ENCODE results near the gene APBB2. TPM values are rescaled to one million over a fixed set of nuclear protein-coding genes. Genes with fewer than 3 reads are reported as not detected.
"Not testable (repeated sequence)": the region's sequence is repeated elsewhere in the genome, so short reads cannot be mapped to it uniquely, and the experiment has no call there.

Gene APBB2
- total RNA-seq, 2 donors from 2014 or later: 56.1 to 64.8 TPM

DNA sequence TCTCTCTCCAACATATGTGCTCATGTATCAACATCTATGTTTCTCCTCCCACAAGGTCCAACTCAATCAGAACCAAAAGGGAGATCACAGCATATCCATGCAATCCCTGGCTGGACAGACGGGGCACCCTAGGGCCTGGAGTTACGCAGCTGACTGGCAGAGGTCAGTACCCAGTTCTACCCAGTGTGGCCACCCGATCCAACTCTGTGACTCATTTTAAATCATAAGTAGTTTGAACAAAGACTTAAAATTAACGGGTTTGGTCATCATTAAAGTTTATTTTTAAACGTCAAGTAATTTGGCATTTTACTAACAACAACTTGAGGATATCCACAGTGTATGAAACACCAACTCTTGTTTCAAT, 59.5 kb downstream of the APBB2 start:
- Histone ChIP-seq H3K4me1 (ENCODE audit: control insufficient read depth, insufficient read depth, low read length) (no peaks in the 10 kb centered on the region), H3K9me3 (ENCODE audit: control insufficient read depth, low read length) (no peaks in the 10 kb centered on the region), H3K4me3 (ENCODE audit: low read length) (no peak overlapping the region), H3K27me3 (ENCODE audit: control insufficient read depth, insufficient read depth, low read length, poor library complexity, severe bottlenecking) (no peaks in the 10 kb centered on the region), H3K9ac (ENCODE audit: extremely low read depth, low read length, poor library complexity, severe bottlenecking) (no peak overlapping the region), H3K27ac (ENCODE audit: low read depth, low read length) (peak overlapping the region; percentile 91), H3K36me3 (ENCODE audit: control insufficient read depth, insufficient read depth, low read length) (no peaks in the 10 kb centered on the region)
- peaks cover 14% of the 10 kb centered on the region for H3K36me3 Mint-ChIP-seq (ENCODE audit: low read depth)
- H3K27ac Mint-ChIP-seq: peak overlapping the region; percentile 41
- peaks cover 2% of the 10 kb centered on the region for H3K9me3 Mint-ChIP-seq
- peaks cover 16% of the 10 kb centered on the region for H3K4me1 Mint-ChIP-seq
- 95 to 100% methylated on average over 3 to 5 of the region's 5 CpGs for WGBS, 2 experiments (ENCODE audit: insufficient coverage in 1 of 2, insufficient read length in 1 of 2)
- no peak overlapping the region for H3K4me3 Mint-ChIP-seq
- peak; percentile 27 for TF ChIP-seq CTCF (conservative IDR thresholded peaks at IDR 0.05)
- H3K27me3 Mint-ChIP-seq (ENCODE audit: insufficient read depth): no peaks in the 10 kb centered on the region
- no peak for DNase-seq

GRCh38 chr4:41154010-41154813, 60.1 kb downstream of the APBB2 start:
- Mint-ChIP-seq H3K27ac (no peak overlapping the region), H3K4me3 (no peak overlapping the region), H3K4me1 (peaks cover 16% of the 10 kb centered on the region), H3K36me3 (ENCODE audit: low read depth) (peaks cover 14% of the 10 kb centered on the region), H3K9me3 (peaks cover 2% of the 10 kb centered on the region), H3K27me3 (ENCODE audit: insufficient read depth) (no peaks in the 10 kb centered on the region)
- Histone ChIP-seq H3K27me3 (ENCODE audit: control insufficient read depth, insufficient read depth, low read length, poor library complexity, severe bottlenecking) (no peaks in the 10 kb centered on the region), H3K36me3 (ENCODE audit: control insufficient read depth, insufficient read depth, low read length) (no peaks in the 10 kb centered on the region), H3K27ac (ENCODE audit: low read depth, low read length) (no peak overlapping the region), H3K9me3 (ENCODE audit: control insufficient read depth, low read length) (no peaks in the 10 kb centered on the region), H3K4me1 (ENCODE audit: control insufficient read depth, insufficient read depth, low read length) (no peaks in the 10 kb centered on the region), H3K4me3 (ENCODE audit: low read length) (no peak overlapping the region), H3K9ac (ENCODE audit: extremely low read depth, low read length, poor library complexity, severe bottlenecking) (no peak overlapping the region)
- WGBS, 2 experiments (ENCODE audit: insufficient coverage in 1 of 2, insufficient read length in 1 of 2): 75 to 81% methylated on average over 4 to 6 of the region's 6 CpGs
- no peak for TF ChIP-seq CTCF (conservative IDR thresholded peaks at IDR 0.05)
- no peak for DNase-seq

DNA sequence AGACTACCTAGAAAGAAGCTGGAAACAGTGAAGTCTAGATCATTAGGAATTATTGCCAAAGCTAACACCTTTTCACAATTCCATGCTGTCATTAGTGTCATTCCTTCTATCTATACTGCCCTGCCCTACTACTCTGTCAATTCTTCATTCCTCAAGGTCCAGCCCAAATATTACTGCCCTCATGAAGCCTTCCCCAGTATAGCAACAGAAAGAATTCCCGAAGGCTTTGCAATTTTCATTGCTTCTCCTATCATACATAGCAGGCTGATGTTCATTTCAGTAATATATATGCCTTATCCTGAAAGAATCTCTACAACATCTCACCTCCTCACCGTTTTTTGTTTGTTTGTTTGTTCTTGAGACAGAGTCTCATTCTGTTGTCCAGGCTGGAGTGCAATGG, 63.9 kb downstream of the APBB2 start:
- Histone ChIP-seq H3K4me3 (ENCODE audit: low read length) (no peak overlapping the region), H3K27me3 (ENCODE audit: control insufficient read depth, insufficient read depth, low read length, poor library complexity, severe bottlenecking) (no peaks in the 10 kb centered on the region), H3K27ac (ENCODE audit: low read depth, low read length) (no peak overlapping the region), H3K4me1 (ENCODE audit: control insufficient read depth, insufficient read depth, low read length) (peaks cover 15% of the 10 kb centered on the region), H3K36me3 (ENCODE audit: control insufficient read depth, insufficient read depth, low read length) (no peaks in the 10 kb centered on the region), H3K9ac (ENCODE audit: extremely low read depth, low read length, poor library complexity, severe bottlenecking) (no peak overlapping the region), H3K9me3 (ENCODE audit: control insufficient read depth, low read length) (no peaks in the 10 kb centered on the region)
- Mint-ChIP-seq H3K36me3 (ENCODE audit: low read depth) (peaks cover 9% of the 10 kb centered on the region), H3K4me1 (peaks cover 27% of the 10 kb centered on the region), H3K9me3 (peaks cover 2% of the 10 kb centered on the region), H3K4me3 (no peak overlapping the region), H3K27ac (no peak overlapping the region), H3K27me3 (ENCODE audit: insufficient read depth) (no peaks in the 10 kb centered on the region)
- WGBS, 2 experiments (ENCODE audit: insufficient coverage in 1 of 2, insufficient read length in 1 of 2): 63 to 96% methylated on average over 1 to 2 of the region's 2 CpGs
- no peak for DNase-seq
- no peak for TF ChIP-seq CTCF (conservative IDR thresholded peaks at IDR 0.05)

DNA sequence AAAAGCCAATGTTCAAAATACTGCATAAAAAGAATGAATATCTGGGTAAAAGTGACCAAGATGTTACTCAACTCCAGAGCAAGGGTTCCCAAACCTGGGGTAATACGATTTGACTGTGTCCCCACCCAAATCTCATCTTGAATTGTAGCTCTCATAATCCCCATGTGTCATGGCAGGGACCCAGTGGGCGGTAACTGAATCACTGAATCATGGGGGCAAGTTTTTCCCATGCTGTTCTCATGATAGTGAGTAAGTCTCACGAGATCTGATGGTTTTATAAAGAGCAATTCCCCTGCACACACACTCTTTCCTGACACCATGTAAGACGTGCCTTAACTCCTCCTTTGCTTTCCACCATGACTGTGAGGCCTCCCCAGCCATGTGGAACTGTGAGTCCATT, 64.8 kb downstream of the APBB2 start:
- not testable (repeated sequence) for DNase-seq; H3K9me3 ChIP-seq (ENCODE audit: control insufficient read depth, low read length); H3K27ac ChIP-seq (ENCODE audit: low read depth, low read length); H3K27ac Mint-ChIP-seq; H3K36me3 Mint-ChIP-seq (ENCODE audit: low read depth); H3K4me3 Mint-ChIP-seq; H3K9me3 Mint-ChIP-seq; H3K4me3 ChIP-seq (ENCODE audit: low read length); H3K36me3 ChIP-seq (ENCODE audit: control insufficient read depth, insufficient read depth, low read length); H3K27me3 Mint-ChIP-seq (ENCODE audit: insufficient read depth); H3K27me3 ChIP-seq (ENCODE audit: control insufficient read depth, insufficient read depth, low read length, poor library complexity, severe bottlenecking); H3K9ac ChIP-seq (ENCODE audit: extremely low read depth, low read length, poor library complexity, severe bottlenecking)
- peaks cover 18% of the 10 kb centered on the region for H3K4me1 ChIP-seq (ENCODE audit: control insufficient read depth, insufficient read depth, low read length)
- WGBS, 2 experiments (ENCODE audit: insufficient coverage in 1 of 2, insufficient read length in 1 of 2): 86 to 93% methylated on average over 4 of the region's 4 CpGs
- H3K4me1 Mint-ChIP-seq: peaks cover 25% of the 10 kb centered on the region

Data from endodermal cell (in vitro differentiated cells).